Amygdala (tissue), 56 donors: ENCODE measurements around the gene KRT78.
A peak's percentile ranks its signal among the peaks of the same experiment; 100 is the strongest.

Source experiments
- DNase-seq, 56 donors: peaks; one replicate each; lab custom pipeline; 2025; lab: John Stamatoyannopoulos, UW

Gene KRT78

GRCh38 chr12:52844386-52844785 lies 4.4 kb downstream of the KRT78 start:
- no peak for DNase-seq

DNA sequence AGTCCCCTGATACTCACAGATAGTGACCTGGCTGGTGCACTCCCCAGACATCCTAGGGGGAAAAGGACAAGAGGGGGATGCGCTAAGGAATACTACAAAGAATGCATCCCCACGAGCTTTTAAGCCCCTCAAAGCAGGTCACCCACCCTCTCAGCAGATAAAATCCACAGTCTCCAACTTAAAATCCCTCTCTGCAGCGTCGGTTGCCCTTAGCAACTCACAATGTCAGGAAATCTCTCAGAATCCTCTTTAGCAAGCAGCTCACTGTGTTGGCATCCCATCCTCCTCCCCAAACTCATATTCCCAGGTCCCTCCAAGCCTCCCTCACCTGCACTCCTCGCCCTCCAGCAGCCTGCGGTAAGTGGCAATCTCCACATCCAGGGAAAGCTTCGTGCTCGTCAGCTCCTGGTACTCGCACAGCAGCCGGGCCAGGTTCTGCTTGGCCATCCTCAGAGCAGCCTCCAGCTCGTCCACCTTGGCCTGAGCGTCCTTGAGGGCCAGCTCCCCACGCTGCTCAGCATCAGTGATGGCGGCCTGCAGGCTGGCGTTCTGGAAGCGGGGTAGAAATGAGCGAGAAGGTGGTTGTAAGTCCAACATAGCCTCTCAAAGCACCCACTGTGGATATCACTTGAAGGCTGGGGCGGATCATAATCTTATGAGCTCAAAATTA lies 9.2 kb downstream of the KRT78 start:
- DNase-seq, result no peak

- DNase-seq, result no peak
These were observed 10.0 kb downstream of the KRT78 start for GRCh38 chr12:52838609-52839435.

DNA sequence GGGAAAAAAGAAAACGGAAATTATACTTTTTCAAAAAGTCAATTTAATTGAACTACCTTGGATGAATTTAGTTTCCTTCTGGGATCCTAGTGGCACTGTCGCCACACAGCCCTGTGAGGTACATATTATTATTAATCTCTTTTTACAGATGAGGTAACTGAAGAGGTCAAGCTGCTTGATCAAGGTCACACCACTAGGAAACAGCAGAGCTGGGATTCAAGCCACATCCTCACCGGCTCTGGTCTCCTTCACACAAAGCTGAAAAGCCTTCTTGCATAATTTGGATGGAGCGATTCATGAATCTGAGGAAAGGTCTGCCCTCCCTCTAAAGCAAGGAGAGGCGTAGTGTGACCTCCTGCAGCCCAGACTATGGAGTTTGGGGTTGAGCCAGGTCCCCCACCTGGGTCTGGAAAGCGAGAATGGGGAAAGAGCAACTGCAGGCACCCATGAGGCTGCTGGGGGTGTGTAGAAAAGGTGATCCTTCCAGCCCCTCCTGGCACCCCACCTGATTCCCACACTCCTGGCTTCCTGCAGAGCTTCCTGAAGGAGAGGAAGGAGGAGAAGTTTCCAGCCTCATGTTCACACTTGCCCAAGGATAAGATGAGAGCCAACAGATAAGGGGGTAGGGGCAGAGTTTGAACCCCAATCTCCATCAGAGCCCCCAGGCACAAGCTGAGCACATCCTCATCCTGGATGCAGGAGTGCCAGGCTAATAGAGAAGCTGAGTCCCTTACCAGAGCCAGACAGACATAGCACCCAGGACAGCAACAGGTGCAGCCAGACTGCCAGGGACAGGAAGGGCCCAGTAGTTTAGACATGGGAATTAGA lies 10.8 kb downstream of the KRT78 start:
- DNase-seq, result no peak

DNA sequence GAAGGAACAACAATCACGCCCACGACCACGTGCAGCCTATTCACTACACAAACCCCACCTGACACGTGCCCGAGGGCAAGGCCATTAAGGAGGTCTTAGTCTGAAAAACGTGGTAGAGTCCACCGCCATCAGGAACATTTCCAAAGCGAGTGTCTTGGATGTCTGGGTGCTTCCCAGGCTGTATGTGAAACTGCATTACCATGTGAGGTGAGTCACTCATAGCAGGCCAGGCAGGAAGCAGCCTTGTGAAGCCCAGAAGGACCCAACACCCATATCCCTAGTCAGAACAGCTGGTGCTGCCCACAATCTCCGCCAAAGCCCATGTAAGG lies 11.4 kb downstream of the KRT78 start:
- DNase-seq, result peak in 13 of 56 donors; percentile 1 to 29 (median 8)

- no peak for DNase-seq
These were observed 12.0 kb downstream of the KRT78 start for GRCh38 chr12:52836491-52837412.

- DNase-seq, result no peak
These were observed 12.7 kb downstream of the KRT78 start for GRCh38 chr12:52836042-52836466.

GRCh38 chr12:52835271-52836041 lies 13.3 kb downstream of the KRT78 start:
- no peak for DNase-seq

- no peak for DNase-seq
These were observed 14.1 kb downstream of the KRT78 start for GRCh38 chr12:52834727-52835001.

DNA sequence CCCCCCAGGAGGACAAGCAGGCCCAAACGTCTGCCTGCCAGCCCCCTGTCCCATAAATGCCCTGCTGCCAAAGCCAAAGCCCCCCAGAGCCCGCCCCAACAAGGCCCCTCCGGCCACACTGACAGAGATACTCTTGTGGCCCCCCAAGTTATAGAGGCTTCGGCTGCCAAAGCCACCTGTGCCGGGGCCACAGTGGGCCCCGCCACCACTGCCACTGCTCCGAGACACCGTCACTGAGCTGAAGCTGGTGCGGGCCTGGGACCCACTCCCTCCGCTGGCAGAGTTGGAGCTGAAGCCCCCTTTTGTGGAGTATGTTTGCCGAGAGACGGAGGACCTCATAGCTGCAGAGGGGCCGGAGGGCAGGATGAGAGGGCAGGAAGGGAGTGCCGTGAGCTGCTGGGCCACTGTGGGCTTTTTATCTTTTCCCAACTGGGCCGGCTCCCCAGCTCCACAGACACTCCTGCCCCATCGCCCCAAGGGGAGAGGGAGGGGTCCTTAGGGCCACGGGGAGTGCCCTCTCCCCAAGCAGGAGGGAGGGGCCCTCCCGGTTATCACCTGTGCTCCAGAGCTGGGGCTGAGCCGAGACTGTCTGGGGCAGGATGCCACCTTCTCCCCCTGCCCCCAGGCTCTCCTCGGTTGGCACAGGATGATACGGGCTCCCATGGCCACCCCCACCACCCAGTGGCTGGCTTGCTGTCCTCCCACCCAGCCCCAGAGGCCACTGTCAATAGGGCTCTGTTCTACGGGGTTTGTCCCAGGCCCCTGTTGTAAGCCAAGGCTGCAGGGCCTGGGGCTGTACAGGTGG lies 14.7 kb downstream of the KRT78 start, which contains the start of gene KRT79:
KRT79 (minus strand) TSS at position 390 of the 805 bp plus-strand sequence; CDS start at position 339, 51 bp downstream.
- no peak for DNase-seq

DNA sequence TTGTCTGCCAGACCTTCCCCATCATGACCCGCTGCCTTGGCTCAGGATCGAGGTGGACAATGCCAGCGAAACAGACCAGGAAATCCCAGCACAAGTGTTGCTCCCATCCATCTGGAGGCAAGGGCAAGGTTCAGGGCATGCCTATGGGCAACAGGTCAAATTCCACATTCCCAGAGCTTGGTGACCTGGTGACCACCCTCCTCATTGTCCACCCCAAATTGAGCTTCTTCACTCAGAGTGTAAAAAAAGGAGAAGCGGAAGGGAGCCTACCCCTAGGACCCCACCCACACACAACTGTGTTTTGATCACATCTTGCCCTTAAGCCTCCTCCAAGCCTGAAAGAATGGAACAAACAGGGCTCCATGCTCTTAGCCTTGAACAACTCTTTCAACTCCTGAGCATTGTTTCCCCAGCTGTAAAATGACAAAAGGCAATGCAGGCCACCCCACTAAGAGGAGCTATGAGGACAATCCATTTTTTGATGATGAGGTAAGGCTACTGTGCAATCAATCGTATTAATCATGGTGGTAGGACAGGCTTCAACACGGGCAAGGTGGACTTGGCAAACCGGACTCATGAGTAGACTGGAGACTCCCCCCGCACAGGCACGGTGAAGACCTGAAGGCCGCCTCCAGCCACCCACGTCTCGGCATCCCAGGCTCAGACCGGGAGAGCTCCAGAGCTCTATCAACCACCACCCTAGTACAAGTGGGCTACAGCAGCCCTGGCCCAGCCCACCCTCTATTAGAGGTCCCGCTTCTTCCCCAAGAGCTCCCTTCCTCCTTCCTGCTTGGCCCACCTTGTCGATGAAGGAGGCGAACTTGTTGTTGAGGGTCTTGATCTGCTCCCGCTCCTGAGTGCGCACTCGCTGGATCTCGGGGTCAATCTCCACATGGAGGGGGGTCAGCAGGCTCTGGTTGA lies 15.5 kb downstream of the KRT78 start:
- DNase-seq, result no peak

- DNase-seq, result no peak
These were observed 16.3 kb downstream of the KRT78 start for GRCh38 chr12:52832451-52832850.

DNA sequence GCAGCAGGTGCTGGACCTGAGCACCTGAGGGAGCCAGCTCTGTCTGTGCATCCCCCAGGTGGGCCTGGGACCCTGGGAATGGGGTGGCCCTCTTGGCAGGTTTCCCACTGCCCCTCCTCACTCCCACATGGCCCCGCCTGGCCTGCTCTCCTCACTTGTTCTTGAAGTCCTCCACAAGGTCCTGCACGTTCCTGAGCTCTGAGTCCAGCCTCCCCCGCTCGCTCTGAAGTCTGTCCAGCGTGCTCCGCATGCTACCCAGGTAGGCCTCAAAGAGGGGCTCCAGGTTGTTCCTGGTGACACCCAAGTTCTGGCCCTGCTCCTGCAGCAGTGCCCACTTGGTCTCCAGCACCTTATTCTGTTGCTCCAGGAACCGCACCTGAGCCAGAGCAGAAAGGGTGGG lies 17.5 kb downstream of the KRT78 start:
- DNase-seq, result no peak

GRCh38 chr12:52829986-52830770 lies 18.6 kb downstream of the KRT78 start:
- no peak for DNase-seq

DNA sequence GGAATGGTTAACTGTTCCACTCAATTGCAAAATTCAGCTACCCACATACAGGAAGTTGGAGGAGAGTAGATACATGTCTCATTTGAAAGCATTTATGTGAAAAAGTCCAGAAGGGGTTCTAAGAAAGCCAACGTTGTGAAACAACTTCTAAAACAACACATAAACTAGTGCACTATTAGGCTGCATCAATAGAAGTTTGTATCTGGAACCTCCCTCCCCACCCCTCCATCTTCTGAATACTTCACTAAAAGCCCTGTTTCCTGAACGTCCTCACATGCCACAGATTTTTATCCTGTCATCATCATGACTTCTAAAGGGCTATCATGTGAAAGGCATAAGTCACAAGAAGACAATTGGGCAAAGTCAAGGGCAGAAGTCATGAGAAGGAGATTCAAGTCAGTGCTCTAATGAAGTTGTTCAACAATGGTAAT lies 20.2 kb downstream of the KRT78 start:
- no peak for DNase-seq

DNA sequence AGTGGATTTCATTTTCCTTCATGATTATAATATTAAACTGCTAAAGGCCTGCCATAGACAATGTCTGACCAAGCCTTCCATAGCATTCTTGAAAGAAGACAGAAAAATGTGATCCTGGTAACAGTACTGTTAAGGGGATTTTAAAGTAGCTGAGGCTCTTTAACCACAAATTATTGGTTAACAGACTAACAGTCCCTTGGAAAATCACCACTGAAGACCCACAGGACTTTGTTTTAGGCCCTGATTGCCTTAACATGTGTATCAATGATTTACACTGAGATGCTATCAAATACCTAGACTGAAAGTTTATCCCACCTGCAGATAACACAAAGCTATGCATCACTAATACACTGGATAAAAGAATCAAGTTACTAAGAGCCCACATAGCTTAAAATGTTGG lies 20.6 kb downstream of the KRT78 start:
- DNase-seq, result no peak
